Caco-2 (cell line): ENCODE data around the gene CHST3. TPM values are rescaled to one million over a fixed set of nuclear protein-coding genes. Genes with fewer than 3 reads are reported as not detected.

Experiments
- BruUV-seq: library from RNA; stranded (reverse); fragments of 400-500 nt; replicated peaks from 2 replicates; lab custom pipeline; 2021; lab: Mats Ljungman, UMichigan
- CTCF ChIA-PET: fragments of 300-600 bp; sonication (Branson Sonifier 250); formaldehyde crosslinking; loops from one replicate; lab custom pipeline; 2022; ENCODE audit warnings: antibody characterized with exemption; lab: Charles Lee
- POLR2A ChIA-PET: fragments of 300-600 bp; sonication (Branson Sonifier 250); formaldehyde crosslinking; loops from one replicate; lab custom pipeline; 2022; ENCODE audit warnings: antibody characterized with exemption; lab: Charles Lee
- DNase-seq, 2 experiments: peaks; one replicate each; pipeline versions ENCODE4 v3.0.0 to v3.0.0-alpha.2; 2020 to 2022
- H3K27me3 ChIP-seq: replicated peaks from 2 replicates; pipeline ENCODE4 v1.6.0; 2011; ENCODE audit warnings: low read length; ENCODE audit not compliant: control insufficient read depth, insufficient read depth
- H3K36me3 ChIP-seq: 2 replicates; pipeline ENCODE4 v1.5.1; 2011; ENCODE audit warnings: low read length; ENCODE audit not compliant: control insufficient read depth, insufficient read depth
- H3K4me1 ChIP-seq: fragments of 250-450 bp; sonication (Bioruptor Pico); 2 replicates; pipeline ENCODE4 v1.5.1; 2020; ENCODE audit warnings: mild to moderate bottlenecking
- H3K4me3 ChIP-seq: 2 replicates; pipeline ENCODE4 v1.5.1; 2011; ENCODE audit warnings: low read depth, mild to moderate bottlenecking, control low read depth, low read length
- H3K9me3 ChIP-seq: fragments of 250-450 bp; sonication (Bioruptor Pico); 2 replicates; pipeline ENCODE4 v1.5.1; 2020; ENCODE audit warnings: mild to moderate bottlenecking, moderate library complexity
- H3K27ac Mint-ChIP-seq: one replicate; pipeline ENCODE4 v1.8.0; 2022; ENCODE audit warnings: mixed read lengths; ENCODE audit not compliant: unreplicated experiment
- H3K27me3 Mint-ChIP-seq: one replicate; pipeline ENCODE4 v1.8.0; 2022; ENCODE audit warnings: mixed read lengths; ENCODE audit not compliant: insufficient read depth, unreplicated experiment
- H3K36me3 Mint-ChIP-seq: one replicate; pipeline ENCODE4 v1.8.0; 2022; ENCODE audit warnings: mild to moderate bottlenecking, mixed read lengths; ENCODE audit not compliant: insufficient read depth, unreplicated experiment
- H3K4me1 Mint-ChIP-seq: one replicate; pipeline ENCODE4 v1.8.0; 2022; ENCODE audit warnings: low read depth, mixed read lengths; ENCODE audit not compliant: unreplicated experiment
- H3K4me3 Mint-ChIP-seq: one replicate; pipeline ENCODE4 v1.8.0; 2022; ENCODE audit warnings: mild to moderate bottlenecking, moderate library complexity, mixed read lengths; ENCODE audit not compliant: unreplicated experiment
- H3K9me3 Mint-ChIP-seq: one replicate; pipeline ENCODE4 v1.8.0; 2022; ENCODE audit warnings: mixed read lengths; ENCODE audit not compliant: unreplicated experiment
- intact Hi-C: fragments of 100-400 bp; cut with micrococcal nuclease; formaldehyde crosslinking; loops from one replicate; pipeline ENCODE4 v1.10.0; 2022; ENCODE audit not compliant: unreplicated experiment
- total RNA-seq: library from RNA; stranded (reverse); gene quantifications from 2 replicates; pipeline ENCODE4 v1.2.3, GENCODE V29; 2022
- TF ChIP-seq, protein P1 (sequence below), 2 experiments: fragments of 200-600 bp in 1 of 2; IDR thresholded peaks; 1 replicate in 1 of 2; 2 replicates in 1 of 2; pipeline versions ENCODE4 v1.5.1 to v1.8.0; 2011 to 2022; ENCODE audit warnings: antibody characterized with exemption in 1 of 2, control low read depth in 1 of 2, inconsistent platforms in 1 of 2, low read depth in 1 of 2, low read length in 1 of 2, mild to moderate bottlenecking in 1 of 2, moderate library complexity in 1 of 2; ENCODE audit not compliant: insufficient read depth in 1 of 2, severe bottlenecking in 1 of 2, unreplicated experiment in 1 of 2

The CHST3 gene
- total RNA-seq, 1 experiment from 2014 or later = 46.0 TPM

DNA sequence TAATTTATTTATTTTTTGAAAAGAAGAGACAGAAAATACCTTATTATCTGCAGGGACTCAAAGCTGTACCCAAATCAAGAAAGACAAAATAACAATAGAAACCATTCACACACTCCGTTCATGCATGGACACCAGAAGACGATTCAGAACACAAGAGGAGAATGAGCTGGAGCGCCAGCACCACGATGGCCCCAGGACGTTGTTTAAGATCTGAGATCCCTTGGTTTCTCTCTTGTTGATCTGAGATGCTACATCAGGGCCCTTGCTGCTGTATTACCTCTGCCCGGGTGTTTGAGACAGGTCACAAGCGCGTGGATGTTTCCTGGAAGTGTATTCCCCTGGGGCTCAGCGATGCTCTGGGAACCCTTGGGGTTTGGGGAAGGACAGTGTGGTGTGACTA, 46.8 kb downstream of the CHST3 start:
- BruUV-seq = no TSS peak
- Mint-ChIP-seq H3K27ac (no peak overlapping the region), H3K9me3 (no peaks in the 10 kb centered on the region), H3K36me3 (peaks cover 51% of the 10 kb centered on the region), H3K4me3 (no peak overlapping the region), H3K4me1 (peaks cover 5% of the 10 kb centered on the region), H3K27me3 (no peaks in the 10 kb centered on the region)
- ChIA-PET POLR2A (no interaction called here), CTCF (interaction anchor here (3.9 kb wide), 1 partner anchor 38 kb away, joined by 21 read pairs; no protein-coding TSS in a partner anchor)
- H3K36me3 ChIP-seq = peaks cover 8% of the 10 kb centered on the region
- H3K27me3 ChIP-seq = no peaks in the 10 kb centered on the region
- H3K4me3 ChIP-seq = no peak overlapping the region
- TF ChIP-seq, protein P1, sequence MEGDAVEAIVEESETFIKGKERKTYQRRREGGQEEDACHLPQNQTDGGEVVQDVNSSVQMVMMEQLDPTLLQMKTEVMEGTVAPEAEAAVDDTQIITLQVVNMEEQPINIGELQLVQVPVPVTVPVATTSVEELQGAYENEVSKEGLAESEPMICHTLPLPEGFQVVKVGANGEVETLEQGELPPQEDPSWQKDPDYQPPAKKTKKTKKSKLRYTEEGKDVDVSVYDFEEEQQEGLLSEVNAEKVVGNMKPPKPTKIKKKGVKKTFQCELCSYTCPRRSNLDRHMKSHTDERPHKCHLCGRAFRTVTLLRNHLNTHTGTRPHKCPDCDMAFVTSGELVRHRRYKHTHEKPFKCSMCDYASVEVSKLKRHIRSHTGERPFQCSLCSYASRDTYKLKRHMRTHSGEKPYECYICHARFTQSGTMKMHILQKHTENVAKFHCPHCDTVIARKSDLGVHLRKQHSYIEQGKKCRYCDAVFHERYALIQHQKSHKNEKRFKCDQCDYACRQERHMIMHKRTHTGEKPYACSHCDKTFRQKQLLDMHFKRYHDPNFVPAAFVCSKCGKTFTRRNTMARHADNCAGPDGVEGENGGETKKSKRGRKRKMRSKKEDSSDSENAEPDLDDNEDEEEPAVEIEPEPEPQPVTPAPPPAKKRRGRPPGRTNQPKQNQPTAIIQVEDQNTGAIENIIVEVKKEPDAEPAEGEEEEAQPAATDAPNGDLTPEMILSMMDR (IDR thresholded peaks at IDR 0.05; ENCODE audit: insufficient read depth in 1 of 2, low read depth in 1 of 2, low read length in 1 of 2, severe bottlenecking in 1 of 2, unreplicated experiment in 1 of 2) = no peak
- H3K4me1 ChIP-seq = peaks cover 18% of the 10 kb centered on the region
- H3K9me3 ChIP-seq = no peaks in the 10 kb centered on the region
- DNase-seq = no peak
- intact Hi-C loops = no loop called here

DNA sequence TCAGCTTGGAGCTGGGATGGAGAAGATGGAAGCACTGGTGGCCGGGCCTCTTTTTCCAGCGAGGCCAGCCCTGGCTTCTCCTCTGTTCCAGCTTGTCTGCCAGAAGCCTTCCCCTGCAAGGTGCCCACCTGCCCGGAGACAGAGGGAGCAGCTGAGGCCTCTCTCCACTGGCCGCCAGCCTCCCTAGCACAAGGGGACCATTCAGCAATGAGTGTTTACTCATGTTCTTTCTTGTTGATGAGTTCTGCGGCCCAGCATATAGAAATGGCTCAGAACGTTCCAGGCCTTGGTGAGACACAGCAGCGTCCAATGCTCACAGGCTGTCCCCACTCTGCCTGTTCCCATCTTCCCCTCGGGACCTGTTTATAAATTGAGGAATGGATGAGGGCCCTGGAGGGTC, 47.3 kb downstream of the CHST3 start:
- no peaks in the 10 kb centered on the region for H3K27me3 Mint-ChIP-seq
- Histone ChIP-seq H3K4me1 (peaks cover 18% of the 10 kb centered on the region), H3K36me3 (peaks cover 7% of the 10 kb centered on the region), H3K4me3 (no peak overlapping the region), H3K9me3 (no peaks in the 10 kb centered on the region), H3K27me3 (no peaks in the 10 kb centered on the region)
- peaks cover 7% of the 10 kb centered on the region for H3K4me1 Mint-ChIP-seq
- TF ChIP-seq, protein P1 (IDR thresholded peaks at IDR 0.05; ENCODE audit: insufficient read depth in 1 of 2, low read depth in 1 of 2, low read length in 1 of 2, severe bottlenecking in 1 of 2, unreplicated experiment in 1 of 2) = no peak
- no peak overlapping the region for H3K27ac Mint-ChIP-seq
- peaks cover 51% of the 10 kb centered on the region for H3K36me3 Mint-ChIP-seq
- BruUV-seq = no TSS peak
- DNase-seq = no peak
- no peaks in the 10 kb centered on the region for H3K9me3 Mint-ChIP-seq
- no peak overlapping the region for H3K4me3 Mint-ChIP-seq
- ChIA-PET POLR2A (no interaction called here), CTCF (interaction anchor here (3.9 kb wide), 1 partner anchor 37 kb away, joined by 21 read pairs; no protein-coding TSS in a partner anchor)
- intact Hi-C loops = no loop called here

DNA sequence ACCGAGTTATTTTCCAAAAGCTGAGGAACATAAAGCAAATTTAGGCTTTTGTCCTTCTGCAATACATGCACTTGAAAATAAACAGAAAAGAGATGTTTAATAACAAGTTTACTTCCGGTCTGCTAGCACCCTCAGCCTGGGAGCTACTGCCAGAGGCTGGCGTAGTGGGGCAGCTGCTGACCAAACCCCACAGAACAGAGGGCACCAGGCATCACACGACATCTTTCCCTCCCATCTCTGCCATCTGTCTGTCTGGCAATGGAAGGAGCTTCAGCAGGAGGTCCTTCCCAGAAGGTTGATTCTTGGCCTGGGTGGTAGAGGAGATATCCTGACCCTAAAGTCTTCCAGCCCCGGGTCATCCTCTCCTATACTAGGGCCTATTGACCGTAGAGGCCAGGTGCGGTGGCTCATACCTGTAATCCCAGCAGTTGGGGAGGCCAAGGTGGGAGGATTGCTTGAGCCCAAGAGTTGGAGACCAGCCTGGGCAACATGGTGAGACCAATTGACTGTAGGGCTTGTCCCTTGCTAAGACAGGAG, 47.8 kb downstream of the CHST3 start:
- no peaks in the 10 kb centered on the region for H3K27me3 Mint-ChIP-seq
- POLR2A ChIA-PET = no interaction called here
- H3K27ac Mint-ChIP-seq = no peak overlapping the region

More for the DNA sequence above, 47.8 kb downstream of the CHST3 start:
- TF ChIP-seq, protein P1 (IDR thresholded peaks at IDR 0.05; ENCODE audit: insufficient read depth in 1 of 2, low read depth in 1 of 2, low read length in 1 of 2, severe bottlenecking in 1 of 2, unreplicated experiment in 1 of 2) = no peak
- peaks cover 48% of the 10 kb centered on the region for H3K36me3 Mint-ChIP-seq
- no TSS peak for BruUV-seq
- Histone ChIP-seq H3K36me3 (peaks cover 4% of the 10 kb centered on the region; the same call in 1 of the 2 replicates), H3K4me1 (peaks cover 23% of the 10 kb centered on the region), H3K9me3 (no peaks in the 10 kb centered on the region), H3K4me3 (no peak overlapping the region), H3K27me3 (no peaks in the 10 kb centered on the region)
- peaks cover 10% of the 10 kb centered on the region for H3K4me1 Mint-ChIP-seq
- CTCF ChIA-PET = interaction anchor here (3.9 kb wide), 1 partner anchor 37 kb away, joined by 21 read pairs; no protein-coding TSS in a partner anchor
- no peak overlapping the region for H3K4me3 Mint-ChIP-seq
- intact Hi-C loops = no loop called here
- DNase-seq = no peak
- no peaks in the 10 kb centered on the region for H3K9me3 Mint-ChIP-seq
